Activated CD4-positive, CD25-positive, alpha-beta regulatory T cell treated with anti-CD3 and anti-CD28 coated beads, Interleukin-2, amount 50 U/mL, for 16 hours (primary cell): Measurements from ENCODE around the gene FOXP2.
"Not testable (repeated sequence)": the region's sequence is repeated elsewhere in the genome, so short reads cannot be mapped to it uniquely, and the experiment has no call there.

Experiments used
- DNase-seq: peaks from one replicate; pipeline ENCODE4 v3.0.0-alpha.2; 2020; ENCODE audit warnings: low read depth, low spot score

The FOXP2 gene

GRCh38 chr7:114502454-114503254 lies 88.0 kb downstream of the FOXP2 start:
- no peak for DNase-seq

GRCh38 chr7:114504586-114504985 lies 90.0 kb downstream of the FOXP2 start:
- no peak for DNase-seq

- no peak for DNase-seq
Observed at GRCh38 chr7:114507381-114507780, 92.8 kb downstream of the FOXP2 start.

GRCh38 chr7:114508086-114508485 lies 93.5 kb downstream of the FOXP2 start:
- no peak for DNase-seq

- DNase-seq = not testable (repeated sequence)
Observed at GRCh38 chr7:114510824-114511223, 96.2 kb downstream of the FOXP2 start.

GRCh38 chr7:114519240-114519639 lies 104.6 kb downstream of the FOXP2 start:
- DNase-seq = no peak

- DNase-seq = no peak
Observed at GRCh38 chr7:114522081-114522480, 107.5 kb downstream of the FOXP2 start.

GRCh38 chr7:114527589-114527988 lies 113.0 kb downstream of the FOXP2 start:
- no peak for DNase-seq

- DNase-seq = no peak
Observed at GRCh38 chr7:114530057-114530611, 115.5 kb downstream of the FOXP2 start.

- no peak for DNase-seq
Observed at GRCh38 chr7:114531326-114531725, 116.7 kb downstream of the FOXP2 start.

- no peak for DNase-seq
Observed at GRCh38 chr7:114533131-114533530, 118.5 kb downstream of the FOXP2 start.

GRCh38 chr7:114534953-114535352 lies 120.3 kb downstream of the FOXP2 start:
- DNase-seq = no peak

- no peak for DNase-seq
Observed at GRCh38 chr7:114539575-114539974, 125.0 kb downstream of the FOXP2 start.

- DNase-seq = no peak
Observed at GRCh38 chr7:114540291-114540690, 125.7 kb downstream of the FOXP2 start.

GRCh38 chr7:114547346-114547745 lies 132.7 kb downstream of the FOXP2 start:
- not testable (repeated sequence) for DNase-seq

GRCh38 chr7:114548081-114548980 lies 133.7 kb downstream of the FOXP2 start:
- no peak for DNase-seq

GRCh38 chr7:114554781-114555537 lies 140.3 kb downstream of the FOXP2 start:
- no peak for DNase-seq

GRCh38 chr7:114567416-114567815 lies 152.8 kb downstream of the FOXP2 start:
- DNase-seq = no peak

- DNase-seq = no peak
Observed at GRCh38 chr7:114569220-114569619, 154.6 kb downstream of the FOXP2 start.

- DNase-seq = no peak
Observed at GRCh38 chr7:114574384-114574783, 159.8 kb downstream of the FOXP2 start.

GRCh38 chr7:114575098-114575497 lies 160.5 kb downstream of the FOXP2 start:
- DNase-seq = no peak

- DNase-seq = not testable (repeated sequence)
Observed at GRCh38 chr7:114580963-114581362, 166.3 kb downstream of the FOXP2 start.
